ENCODE results near the gene RAPGEF3. TPM values are rescaled to one million over a fixed set of nuclear protein-coding genes. Genes with fewer than 3 reads are reported as not detected.

Gene RAPGEF3
- total and polyA plus RNA-seq, 9 of the 15 experiments (the other 6 are each of a cell fraction or from before 2014, with no cell fraction given): 0.03 to 0.78 (median 0.37) TPM; not detected in 1

GRCh38 chr12:47705566-47706425, 52.9 kb downstream of the RAPGEF3 start, which contains the start of gene RPAP3:
TSS of gene RPAP3 (minus strand) at chr12:47706030. CDS start at chr12:47702840, 3,190 bp downstream.
- peaks cover 9 to 36% of the 10 kb centered on the region in 2 experiments for H3K4me1 ChIP-seq (replicated peaks in 1 of 2; ENCODE audit: control insufficient read depth in 2 of 2, insufficient read depth in 2 of 2, low read length in 2 of 2)
- WGBS (ENCODE audit: insufficient coverage, low coverage, missing lambda C conversion rate): 0% methylated on average over 38 of the region's 66 CpGs
- ChIA-PET POLR2A (interaction anchor here (0.5 to 1.9 kb wide), 14 partner anchors 9 to 849 kb away, joined by 3 to 7 read pairs (median 4); partner anchors contain the start of genes ENDOU and RAPGEF3), CTCF (ENCODE audit: low intra/inter-chr PET ratio) (interaction anchor here (1.4 kb wide), 1 partner anchor 68 kb away, joined by 4 read pairs; no protein-coding TSS in a partner anchor)
- H3K27me3 ChIP-seq (ENCODE audit: control insufficient read depth in 2 of 2, insufficient read depth in 2 of 2, low read length in 2 of 2): no peaks in the 10 kb centered on the region
- in situ Hi-C loops (cut with MboI) (no loop called here), intact Hi-C loops (cut with micrococcal nuclease) (no loop called here)
- DNase-seq (ENCODE audit: extremely low read depth in 1 of 4, low spot score in 3 of 4) (peak; percentile 95 to 98 (median 96)), ATAC-seq (peak; percentile 95), FAIRE-seq (peak; percentile 95)
- peak within 1 kb of the TSS; percentile 83 for H3K4me2 ChIP-seq (ENCODE audit: insufficient read depth, low read length)
- H3K79me2 ChIP-seq (ENCODE audit: control insufficient read depth, insufficient read depth, low read length): peaks cover 68% of the 10 kb centered on the region
- no peaks in the 10 kb centered on the region for H4K20me1 ChIP-seq (replicated peaks; ENCODE audit: control insufficient read depth, insufficient read depth, low read length)
- no peaks in the 10 kb centered on the region for H3K9me3 ChIP-seq (replicated peaks; ENCODE audit: control insufficient read depth, insufficient read depth, low read depth, low read length)
- H3K9ac ChIP-seq (ENCODE audit: insufficient read depth in 1 of 2, low read depth in 2 of 2, low read length in 2 of 2): peak within 1 kb of the TSS; percentile 95 to 98
- peaks cover 27% of the 10 kb centered on the region for H3K36me3 ChIP-seq (ENCODE audit: control insufficient read depth, insufficient read depth, low read length)
- peak within 1 kb of the TSS; percentile 93 for H3K27ac ChIP-seq (ENCODE audit: extremely low read depth, low read depth, low read length)
- H3K9me1 ChIP-seq (ENCODE audit: control insufficient read depth, insufficient read depth, low read length): no peaks in the 10 kb centered on the region
- BruUV-seq (replicated peaks): TSS peak; percentile 69
- H2AFZ ChIP-seq (ENCODE audit: low read depth, low read length): peak within 1 kb of the TSS; percentile 80
- H3K4me3 ChIP-seq: peak within 1 kb of the TSS; percentile 83
- TF ChIP-seq JUNB (CRISPR knock-in tag; conservative IDR thresholded peaks at IDR 0.05) (peak; percentile 71), ZNF212 (CRISPR knock-in tag; IDR thresholded peaks at IDR 0.05) (no peak), RNF219 (CRISPR knock-in tag; IDR thresholded peaks at IDR 0.05) (no peak), SMC3 (conservative IDR thresholded peaks at IDR 0.05; ENCODE audit: insufficient read depth, low read depth, low read length) (0 out of 2 replicates have a peak, but pooled peaks have one; percentile 11), MCM7 (IDR thresholded peaks at IDR 0.05) (no peak), ZBTB5 (IDR thresholded peaks at IDR 0.05) (no peak), HNRNPH1 (optimal IDR thresholded peaks at IDR 0.05; ENCODE audit: low read depth, low read length) (no peak), TEAD2 (tag; IDR thresholded peaks at IDR 0.05) (no peak), BRCA1 (IDR thresholded peaks at IDR 0.05) (no peak), BRCA1 (CRISPR knock-in tag; IDR thresholded peaks at IDR 0.05) (no peak)
